K562 (cell line): ENCODE measurements around the gene FUT9. TPM values are rescaled to one million over a fixed set of nuclear protein-coding genes. Genes with fewer than 3 reads are reported as not detected.

Experiments
- ATAC-seq: fragments of 200-7000 bp; cut with Tn5 transposase; 3 replicates; pipeline ENCODE4 v1.9.1; 2020; ENCODE audit warnings: moderate library complexity
- BruUV-seq: library from RNA; stranded (reverse); fragments of 400-500 nt; replicated peaks from 2 replicates; lab custom pipeline; 2021; lab: Mats Ljungman, UMichigan
- CTCF ChIA-PET: fragments of 300-600 bp; formaldehyde crosslinking; extraction: SDS; loops from one replicate; lab custom pipeline; 2021; ENCODE audit warnings: low intra/inter-chr PET ratio; lab: Yijun Ruan, JAX
- POLR2A ChIA-PET: fragments of 300-600, 350-650 bp; sonication (Branson Sonifier 250); formaldehyde crosslinking; extraction: SDS; loops from one replicate; lab custom pipeline; 2021; ENCODE audit warnings: antibody characterized with exemption, inconsistent platforms; lab: Yijun Ruan, JAX
- DNase-seq, 4 experiments: peaks; one replicate each; pipeline versions ENCODE4 v3.0.0 to v3.0.0-alpha.2; 2011 to 2018; ENCODE audit warnings: low spot score in 3 of 4, mixed read lengths in 3 of 4; ENCODE audit errors: extremely low read depth in 1 of 4
- FAIRE-seq: peaks from 2 replicates; lab custom pipeline; 2011; peaks lifted over from hg19 to GRCh38; lab: Jason Lieb, UNC
- H2AFZ ChIP-seq: 2 replicates; pipeline ENCODE4 v1.6.0; 2011; ENCODE audit warnings: low read depth, low read length, control low read depth, inconsistent platforms
- H3K27ac ChIP-seq: fragments of 200-600 bp; 3 replicates; pipeline ENCODE4 v1.8.0; 2011; ENCODE audit warnings: low read depth, mild to moderate bottlenecking, control low read depth, inconsistent platforms, low read length, moderate library complexity, mixed read lengths; ENCODE audit errors: extremely low read depth
- H3K27me3 ChIP-seq, 2 experiments: fragments of 300-600 bp in 1 of 2; 2 replicates in 1 of 2; 3 replicates in 1 of 2; pipeline versions ENCODE4 v1.6.0 to v1.8.0; 2011; ENCODE audit warnings: inconsistent platforms in 2 of 2, low read length in 2 of 2, mild to moderate bottlenecking in 1 of 2, mixed read lengths in 1 of 2, moderate library complexity in 1 of 2; ENCODE audit not compliant: control insufficient read depth in 2 of 2, insufficient read depth in 2 of 2
- H3K36me3 ChIP-seq: fragments of 300-600 bp; 3 replicates; pipeline ENCODE4 v1.8.0; 2011; ENCODE audit warnings: mild to moderate bottlenecking, low read length, inconsistent platforms; ENCODE audit not compliant: control insufficient read depth, insufficient read depth
- H3K4me1 ChIP-seq, 2 experiments: fragments of 200-600 bp in 1 of 2; replicated peaks in 1 of 2; 2 replicates in 1 of 2; 3 replicates in 1 of 2; pipeline versions ENCODE4 v1.5.1 to v1.8.0; 2011; ENCODE audit warnings: inconsistent platforms in 2 of 2, low read length in 2 of 2, mild to moderate bottlenecking in 1 of 2, mixed read lengths in 1 of 2, moderate library complexity in 1 of 2; ENCODE audit not compliant: control insufficient read depth in 2 of 2, insufficient read depth in 2 of 2
- H3K4me2 ChIP-seq: 2 replicates; pipeline ENCODE4 v1.6.1; 2011; ENCODE audit warnings: low read length, control low read depth, inconsistent platforms, mixed read lengths; ENCODE audit not compliant: insufficient read depth
- H3K4me3 ChIP-seq: fragments of 200-600 bp; sonication (generic), shearing (Covaris generic); 2 replicates; pipeline ENCODE4 v1.5.1; 2016; ENCODE audit warnings: control low read depth, inconsistent platforms
- H3K79me2 ChIP-seq: fragments of 200-600 bp; 3 replicates; pipeline ENCODE4 v1.8.0; 2011; ENCODE audit warnings: low read length, inconsistent platforms; ENCODE audit not compliant: control insufficient read depth, insufficient read depth
- H3K9ac ChIP-seq, 2 experiments: 2 replicates each; pipeline versions ENCODE4 v1.6.0 to v1.6.1; 2011; ENCODE audit warnings: low read depth in 2 of 2, low read length in 2 of 2, control low read depth in 1 of 2, inconsistent platforms in 1 of 2, mild to moderate bottlenecking in 1 of 2, mixed read lengths in 1 of 2; ENCODE audit not compliant: insufficient read depth in 1 of 2
- H3K9me1 ChIP-seq: one replicate; pipeline ENCODE4 v1.6.0; 2011; ENCODE audit warnings: inconsistent platforms, mild to moderate bottlenecking, low read length, moderate library complexity; ENCODE audit not compliant: control insufficient read depth, insufficient read depth
- H3K9me3 ChIP-seq: replicated peaks from 2 replicates; pipeline ENCODE4 v1.5.1; 2011; ENCODE audit warnings: low read depth, low read length, inconsistent platforms; ENCODE audit not compliant: control insufficient read depth, insufficient read depth
- H4K20me1 ChIP-seq: replicated peaks from 2 replicates; pipeline ENCODE4 v1.6.1; 2011; ENCODE audit warnings: low read length, inconsistent platforms, mixed read lengths; ENCODE audit not compliant: control insufficient read depth, insufficient read depth
- BRCA1 ChIP-seq, 2 experiments: fragments of 450-650 bp in 1 of 2; sonication (generic) in 1 of 2; formaldehyde crosslinking in 1 of 2; IDR thresholded peaks; 2 replicates each; pipeline versions ENCODE4 v1.5.0 to v1.6.1; 2017 to 2020; ENCODE audit warnings: mild to moderate bottlenecking in 1 of 2, missing genetic modification reagents in 1 of 2
- DNMT1 ChIP-seq: fragments of 450-650 bp; IDR thresholded peaks from 2 replicates; pipeline ENCODE4 v1.6.1; 2016; ENCODE audit warnings: antibody characterized with exemption, mild to moderate bottlenecking
- EZH2 ChIP-seq: IDR thresholded peaks from 2 replicates; pipeline ENCODE4 v1.6.1; 2012; ENCODE audit warnings: low read depth, mild to moderate bottlenecking, inconsistent platforms, low read length, borderline replicate concordance
- FOSL1 ChIP-seq: fragments of 200-800 bp; sonication (Bioruptor generic); conservative IDR thresholded peaks from 2 replicates; pipeline ENCODE4 v1.6.1; 2016; ENCODE audit warnings: missing genetic modification characterization, missing compliant biosample characterization
- HDAC1 ChIP-seq, 2 experiments: fragments of 450-650 bp; IDR thresholded peaks; 2 replicates each; pipeline ENCODE4 v1.6.1; 2016 to 2017; ENCODE audit warnings: inconsistent platforms in 1 of 2, mild to moderate bottlenecking in 1 of 2, moderate library complexity in 1 of 2
- KAT8 ChIP-seq: fragments of 450-650 bp; IDR thresholded peaks from 2 replicates; pipeline ENCODE4 v1.6.1; 2016; ENCODE audit warnings: low read depth, mild to moderate bottlenecking
- KHSRP ChIP-seq: fragments of 450-650 bp; IDR thresholded peaks from 2 replicates; pipeline ENCODE4 v1.6.1; 2017
- MAZ ChIP-seq, 2 experiments: fragments of 450-650 bp in 1 of 2; sonication (generic) in 1 of 2; formaldehyde crosslinking; IDR thresholded peaks in 1 of 2; conservative IDR thresholded peaks in 1 of 2; 2 replicates each; pipeline versions ENCODE4 v1.4.0 to v1.5.0; 2020; ENCODE audit warnings: mild to moderate bottlenecking in 1 of 2, missing genetic modification reagents in 1 of 2
- PTBP1 ChIP-seq: fragments of 200-400 bp; formaldehyde crosslinking; IDR thresholded peaks from 2 replicates; pipeline ENCODE4 v1.6.1; 2017; ENCODE audit warnings: low read depth, low read length
- WGBS: fragments of 100-300 bp; shearing (Covaris generic); methylation state at CpG from one replicate; pipeline ENCODE4 v1.1.6; 2016; ENCODE audit warnings: low coverage, mixed read lengths; ENCODE audit not compliant: insufficient coverage; ENCODE audit errors: missing lambda C conversion rate; 5-methylcytosine and 5-hydroxymethylcytosine counted together
- in situ Hi-C: fragments of 300-500 bp; cut with MboI; formaldehyde crosslinking; loops from 4 replicates; pipeline ENCODE4 v1.15.0; 2018; ENCODE audit warnings: inconsistent platforms, mixed read lengths
- intact Hi-C: fragments of 100-400 bp; cut with micrococcal nuclease; formaldehyde crosslinking; loops from 2 replicates; pipeline ENCODE4 v1.14.2; 2022
- polyA plus RNA-seq, 8 experiments: library from polyadenylated mRNA; depleted of rRNA in 4 of 8; stranded (reverse) in 5 of 8; unstranded in 3 of 8; fragments of >200 nt; fragmentation: Nextera tagmentation in 2 of 8; fragmentation: Illumina TruSeq in 1 of 8; extraction: Ambion mirVana in 2 of 8; extraction: Trizol in 1 of 8; gene quantifications; 2 replicates each; pipeline versions ENCODE4 v1.2.1 to v1.2.3, GENCODE V29; 2011 to 2014; ENCODE audit warnings: inconsistent platforms in 1 of 8, missing spikeins in 1 of 8
- total RNA-seq, 7 experiments: library from RNA; depleted of rRNA in 6 of 7; stranded (reverse); fragments of >200 nt in 6 of 7; fragmentation: Illumina TruSeq in 2 of 7; extraction: Trizol in 2 of 7; gene quantifications; 2 replicates each; pipeline versions ENCODE4 v1.2.1 to v1.2.3, GENCODE V29; 2011 to 2021; ENCODE audit warnings: low replicate concordance in 1 of 7
- TF ChIP-seq, protein P1 (sequence below): fragments of 250-450 bp; sonication (Bioruptor Pico); IDR thresholded peaks from 2 replicates; pipeline ENCODE4 v1.5.0; 2021
- TF ChIP-seq, protein P2 (sequence below): fragments of 450-650 bp; IDR thresholded peaks from 2 replicates; pipeline ENCODE4 v1.6.1; 2017; ENCODE audit warnings: antibody characterized with exemption
- TF ChIP-seq, protein P3 (sequence below): sonication (generic); formaldehyde crosslinking; IDR thresholded peaks from 2 replicates; pipeline ENCODE4 v1.8.0; 2022; ENCODE audit warnings: mild to moderate bottlenecking, missing genetic modification reagents, borderline replicate concordance

FUT9 gene
- total and polyA plus RNA-seq, 9 of the 15 experiments (the other 6 are each of a cell fraction or from before 2014, with no cell fraction given), result not detected

DNA sequence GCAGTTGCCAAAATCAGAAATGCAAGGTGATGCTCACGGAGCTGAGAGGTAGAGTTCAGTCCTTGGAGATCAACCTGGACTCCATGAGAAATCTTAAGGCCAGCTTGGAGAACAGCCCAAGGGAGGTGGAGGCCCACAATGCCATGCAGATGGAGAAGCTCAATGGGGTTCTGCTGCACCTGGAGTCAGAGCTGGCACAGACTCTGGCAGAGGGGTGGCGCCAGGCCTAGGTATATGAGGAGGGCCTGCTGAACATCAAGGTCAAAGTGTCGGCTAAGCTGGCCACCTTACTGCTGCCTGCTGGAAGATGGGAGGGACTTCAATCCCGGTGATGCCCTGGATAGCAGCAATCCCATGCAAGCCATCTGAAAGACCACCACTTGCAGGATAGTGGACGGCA, 23.9 kb upstream of the FUT9 start:
- ChIA-PET POLR2A (no interaction called here), CTCF (no interaction called here)
- H3K27ac ChIP-seq, result no peak overlapping the region
- WGBS, result 2% methylated on average over 5 of the region's 5 CpGs
- no peaks in the 10 kb centered on the region for H3K4me1 ChIP-seq
- H3K36me3 ChIP-seq, result no peaks in the 10 kb centered on the region
- no peaks in the 10 kb centered on the region for H4K20me1 ChIP-seq
- H3K4me2 ChIP-seq, result no peak overlapping the region
- H3K79me2 ChIP-seq, result no peaks in the 10 kb centered on the region
- H3K4me3 ChIP-seq, result no peak overlapping the region
- H3K27me3 ChIP-seq, result no peaks in the 10 kb centered on the region
- no peak for FAIRE-seq
- H3K9me1 ChIP-seq, result no peaks in the 10 kb centered on the region
- intact Hi-C loops (no loop called here), in situ Hi-C loops (no loop called here)
- DNase-seq, result no peak
- no peak for ATAC-seq
- TF ChIP-seq, protein P1, sequence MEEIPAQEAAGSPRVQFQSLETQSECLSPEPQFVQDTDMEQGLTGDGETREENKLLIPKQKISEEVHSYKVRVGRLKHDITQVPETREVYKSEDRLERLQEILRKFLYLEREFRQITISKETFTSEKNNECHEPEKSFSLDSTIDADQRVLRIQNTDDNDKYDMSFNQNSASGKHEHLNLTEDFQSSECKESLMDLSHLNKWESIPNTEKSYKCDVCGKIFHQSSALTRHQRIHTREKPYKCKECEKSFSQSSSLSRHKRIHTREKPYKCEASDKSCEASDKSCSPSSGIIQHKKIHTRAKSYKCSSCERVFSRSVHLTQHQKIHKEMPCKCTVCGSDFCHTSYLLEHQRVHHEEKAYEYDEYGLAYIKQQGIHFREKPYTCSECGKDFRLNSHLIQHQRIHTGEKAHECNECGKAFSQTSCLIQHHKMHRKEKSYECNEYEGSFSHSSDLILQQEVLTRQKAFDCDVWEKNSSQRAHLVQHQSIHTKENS (CRISPR knock-in tag), result no peak
- TF ChIP-seq BRCA1 (IDR thresholded peaks at IDR 0.05) (no peak), BRCA1 (CRISPR knock-in tag; IDR thresholded peaks at IDR 0.05) (no peak), MAZ (CRISPR knock-in tag; conservative IDR thresholded peaks at IDR 0.05 in 1 of 2, IDR thresholded peaks at IDR 0.05 in 1 of 2) (no peak), HDAC1 (IDR thresholded peaks at IDR 0.05) (no peak)
- BruUV-seq, result no TSS peak
- no peak overlapping the region for H3K9ac ChIP-seq
- H2AFZ ChIP-seq, result no peak overlapping the region
- no peaks in the 10 kb centered on the region; the same call in 1 of the 2 replicates for H3K9me3 ChIP-seq

DNA sequence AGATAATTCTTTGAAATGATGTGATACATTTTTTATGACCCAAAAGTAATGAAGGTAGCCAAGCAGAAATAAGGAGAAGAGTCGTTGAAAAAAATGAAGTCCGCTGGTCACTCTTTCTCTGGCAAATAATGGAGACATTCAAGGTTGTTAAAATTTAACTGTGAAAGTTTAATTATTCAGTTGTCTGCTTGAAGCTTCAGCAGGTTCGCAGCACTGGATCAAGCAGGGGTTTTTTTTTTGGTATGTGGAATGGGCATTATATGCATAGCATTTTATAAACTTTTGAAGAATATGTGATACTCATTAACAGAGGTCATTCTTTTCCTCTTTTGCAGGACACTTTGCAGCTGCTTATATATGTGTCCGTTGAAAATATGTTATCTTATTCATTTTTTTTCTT, 21.6 kb upstream of the FUT9 start:
- WGBS, result 0% methylated on average over 4 of the region's 4 CpGs
- no peak for DNase-seq
- Histone ChIP-seq H2AFZ (no peak overlapping the region), H3K36me3 (no peaks in the 10 kb centered on the region), H3K27ac (no peak overlapping the region), H3K9me1 (no peaks in the 10 kb centered on the region), H3K79me2 (no peaks in the 10 kb centered on the region), H3K27me3 (no peaks in the 10 kb centered on the region), H3K9me3 (no peaks in the 10 kb centered on the region; the same call in 1 of the 2 replicates), H3K4me3 (no peak overlapping the region), H3K4me2 (no peak overlapping the region), H3K4me1 (no peaks in the 10 kb centered on the region), H3K9ac (no peak overlapping the region), H4K20me1 (no peaks in the 10 kb centered on the region)
- intact Hi-C loops (no loop called here), in situ Hi-C loops (no loop called here)
- FAIRE-seq, result no peak
- ChIA-PET CTCF (no interaction called here), POLR2A (no interaction called here)
- no peak for ATAC-seq
- no TSS peak for BruUV-seq
- TF ChIP-seq FOSL1 (tag) (no peak), KHSRP (no peak), KAT8 (no peak), PTBP1 (no peak), DNMT1 (no peak), EZH2 (no peak)
- TF ChIP-seq, protein P2, sequence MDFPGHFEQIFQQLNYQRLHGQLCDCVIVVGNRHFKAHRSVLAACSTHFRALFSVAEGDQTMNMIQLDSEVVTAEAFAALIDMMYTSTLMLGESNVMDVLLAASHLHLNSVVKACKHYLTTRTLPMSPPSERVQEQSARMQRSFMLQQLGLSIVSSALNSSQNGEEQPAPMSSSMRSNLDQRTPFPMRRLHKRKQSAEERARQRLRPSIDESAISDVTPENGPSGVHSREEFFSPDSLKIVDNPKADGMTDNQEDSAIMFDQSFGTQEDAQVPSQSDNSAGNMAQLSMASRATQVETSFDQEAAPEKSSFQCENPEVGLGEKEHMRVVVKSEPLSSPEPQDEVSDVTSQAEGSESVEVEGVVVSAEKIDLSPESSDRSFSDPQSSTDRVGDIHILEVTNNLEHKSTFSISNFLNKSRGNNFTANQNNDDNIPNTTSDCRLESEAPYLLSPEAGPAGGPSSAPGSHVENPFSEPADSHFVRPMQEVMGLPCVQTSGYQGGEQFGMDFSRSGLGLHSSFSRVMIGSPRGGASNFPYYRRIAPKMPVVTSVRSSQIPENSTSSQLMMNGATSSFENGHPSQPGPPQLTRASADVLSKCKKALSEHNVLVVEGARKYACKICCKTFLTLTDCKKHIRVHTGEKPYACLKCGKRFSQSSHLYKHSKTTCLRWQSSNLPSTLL, result no peak
- TF ChIP-seq, protein P3, sequence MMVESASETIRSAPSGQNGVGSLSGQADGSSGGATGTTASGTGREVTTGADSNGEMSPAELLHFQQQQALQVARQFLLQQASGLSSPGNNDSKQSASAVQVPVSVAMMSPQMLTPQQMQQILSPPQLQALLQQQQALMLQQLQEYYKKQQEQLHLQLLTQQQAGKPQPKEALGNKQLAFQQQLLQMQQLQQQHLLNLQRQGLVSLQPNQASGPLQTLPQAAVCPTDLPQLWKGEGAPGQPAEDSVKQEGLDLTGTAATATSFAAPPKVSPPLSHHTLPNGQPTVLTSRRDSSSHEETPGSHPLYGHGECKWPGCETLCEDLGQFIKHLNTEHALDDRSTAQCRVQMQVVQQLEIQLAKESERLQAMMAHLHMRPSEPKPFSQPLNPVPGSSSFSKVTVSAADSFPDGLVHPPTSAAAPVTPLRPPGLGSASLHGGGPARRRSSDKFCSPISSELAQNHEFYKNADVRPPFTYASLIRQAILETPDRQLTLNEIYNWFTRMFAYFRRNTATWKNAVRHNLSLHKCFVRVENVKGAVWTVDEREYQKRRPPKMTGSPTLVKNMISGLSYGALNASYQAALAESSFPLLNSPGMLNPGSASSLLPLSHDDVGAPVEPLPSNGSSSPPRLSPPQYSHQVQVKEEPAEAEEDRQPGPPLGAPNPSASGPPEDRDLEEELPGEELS (CRISPR knock-in tag), result no peak
